GM19239 (cell line): Measurements from ENCODE around the gene KCNIP4.

Experiments used
- DNase-seq: peaks from one replicate; pipeline ENCODE4 v3.0.0; 2011; ENCODE audit warnings: low spot score; ENCODE audit not compliant: insufficient read length
- FAIRE-seq: peaks from 2 replicates; lab custom pipeline; 2011; peaks lifted over from hg19 to GRCh38; lab: Jason Lieb, UNC

KCNIP4 gene

GRCh38 chr4:21915761-21916160 is 32.8 kb downstream of the KCNIP4 start:
- no peak for FAIRE-seq

GRCh38 chr4:21901831-21902230 is 46.7 kb downstream of the KCNIP4 start:
- DNase-seq (no peak), FAIRE-seq (no peak)

More at GRCh38 chr4:21915761-21916160, 32.8 kb downstream of the KCNIP4 start:
- DNase-seq, result no peak

- FAIRE-seq, result no peak
- no peak for DNase-seq
Observed at GRCh38 chr4:21901281-21901680, 47.3 kb downstream of the KCNIP4 start.

GRCh38 chr4:21900211-21900610 is 48.4 kb downstream of the KCNIP4 start:
- DNase-seq (no peak), FAIRE-seq (no peak)

GRCh38 chr4:21898101-21898500 is 50.5 kb downstream of the KCNIP4 start:
- no peak for FAIRE-seq
- DNase-seq, result no peak

- DNase-seq, result no peak
- FAIRE-seq, result no peak
Observed at GRCh38 chr4:21896767-21897166, 51.8 kb downstream of the KCNIP4 start.

- DNase-seq (no peak), FAIRE-seq (no peak)
Observed at GRCh38 chr4:21893136-21893535, 55.4 kb downstream of the KCNIP4 start.

GRCh38 chr4:21890231-21890630 is 58.3 kb downstream of the KCNIP4 start:
- FAIRE-seq, result no peak

GRCh38 chr4:21888195-21888976 is 60.2 kb downstream of the KCNIP4 start:
- DNase-seq (no peak), FAIRE-seq (no peak)

More at GRCh38 chr4:21890231-21890630, 58.3 kb downstream of the KCNIP4 start:
- no peak for DNase-seq

GRCh38 chr4:21887481-21887880 is 61.1 kb downstream of the KCNIP4 start:
- FAIRE-seq (no peak), DNase-seq (no peak)

GRCh38 chr4:21885770-21886169 is 62.8 kb downstream of the KCNIP4 start:
- DNase-seq, result no peak
- no peak for FAIRE-seq

GRCh38 chr4:21885241-21885640 is 63.3 kb downstream of the KCNIP4 start:
- no peak for DNase-seq
- no peak for FAIRE-seq

GRCh38 chr4:21884615-21885014 is 64.0 kb downstream of the KCNIP4 start:
- FAIRE-seq (no peak), DNase-seq (no peak)

GRCh38 chr4:21882051-21882839 is 66.3 kb downstream of the KCNIP4 start:
- no peak for FAIRE-seq

GRCh38 chr4:21879187-21879586 is 69.4 kb downstream of the KCNIP4 start:
- FAIRE-seq, result no peak
- DNase-seq, result no peak

More at GRCh38 chr4:21882051-21882839, 66.3 kb downstream of the KCNIP4 start:
- DNase-seq, result no peak

GRCh38 chr4:21876711-21877110 is 71.9 kb downstream of the KCNIP4 start:
- no peak for DNase-seq
- FAIRE-seq, result no peak

GRCh38 chr4:21873145-21873544 is 75.4 kb downstream of the KCNIP4 start:
- no peak for DNase-seq
- no peak for FAIRE-seq

GRCh38 chr4:21872101-21872500 is 76.5 kb downstream of the KCNIP4 start:
- FAIRE-seq (no peak), DNase-seq (no peak)

GRCh38 chr4:21869978-21870745 is 78.4 kb downstream of the KCNIP4 start:
- DNase-seq (no peak), FAIRE-seq (no peak)

- no peak for FAIRE-seq
- no peak for DNase-seq
Observed at GRCh38 chr4:21864686-21865085, 83.9 kb downstream of the KCNIP4 start.

- FAIRE-seq (no peak), DNase-seq (no peak)
Observed at GRCh38 chr4:21862917-21863316, 85.7 kb downstream of the KCNIP4 start.
